Neural crest cell (in vitro differentiated cells): Measurements from ENCODE around the gene ZFC3H1. TPM values are rescaled to one million over a fixed set of nuclear protein-coding genes. Genes with fewer than 3 reads are reported as not detected.
A peak's percentile ranks its signal among the peaks of the same experiment; 100 is the strongest.

Experiments
- DNase-seq: peaks from one replicate; pipeline ENCODE4 v3.0.0; 2021; ENCODE audit warnings: low read depth, mixed read lengths, low spot score
- H3K27ac Mint-ChIP-seq: one replicate; pipeline ENCODE4 v1.8.0; 2021; ENCODE audit warnings: mild to moderate bottlenecking, mixed read lengths; ENCODE audit not compliant: unreplicated experiment
- H3K27me3 Mint-ChIP-seq: 2 replicates; pipeline ENCODE4 v1.8.0; 2021; ENCODE audit warnings: low read depth, mild to moderate bottlenecking, mixed read lengths
- H3K36me3 Mint-ChIP-seq: 2 replicates; pipeline ENCODE4 v1.8.0; 2021; ENCODE audit warnings: low read depth, mild to moderate bottlenecking, mixed read lengths
- H3K4me1 Mint-ChIP-seq: 2 replicates; pipeline ENCODE4 v1.8.0; 2021; ENCODE audit warnings: mixed read lengths
- H3K4me3 Mint-ChIP-seq: one replicate; pipeline ENCODE4 v1.8.0; 2021; ENCODE audit warnings: mild to moderate bottlenecking, mixed read lengths
- H3K9me3 Mint-ChIP-seq: 2 replicates; pipeline ENCODE4 v1.8.0; 2021; ENCODE audit warnings: mixed read lengths
- total RNA-seq: library from RNA; stranded (reverse); gene quantifications from 2 replicates; pipeline ENCODE4 v1.2.1, GENCODE V29; 2021
- TF ChIP-seq, protein P1 (sequence below): fragments of 200-600 bp; sonication (generic); conservative IDR thresholded peaks from 2 replicates; pipeline ENCODE4 v1.5.0; 2021; ENCODE audit warnings: antibody characterized with exemption, mild to moderate bottlenecking

The ZFC3H1 gene
- total RNA-seq, 1 donor from 2014 or later = 40.5 TPM

DNA sequence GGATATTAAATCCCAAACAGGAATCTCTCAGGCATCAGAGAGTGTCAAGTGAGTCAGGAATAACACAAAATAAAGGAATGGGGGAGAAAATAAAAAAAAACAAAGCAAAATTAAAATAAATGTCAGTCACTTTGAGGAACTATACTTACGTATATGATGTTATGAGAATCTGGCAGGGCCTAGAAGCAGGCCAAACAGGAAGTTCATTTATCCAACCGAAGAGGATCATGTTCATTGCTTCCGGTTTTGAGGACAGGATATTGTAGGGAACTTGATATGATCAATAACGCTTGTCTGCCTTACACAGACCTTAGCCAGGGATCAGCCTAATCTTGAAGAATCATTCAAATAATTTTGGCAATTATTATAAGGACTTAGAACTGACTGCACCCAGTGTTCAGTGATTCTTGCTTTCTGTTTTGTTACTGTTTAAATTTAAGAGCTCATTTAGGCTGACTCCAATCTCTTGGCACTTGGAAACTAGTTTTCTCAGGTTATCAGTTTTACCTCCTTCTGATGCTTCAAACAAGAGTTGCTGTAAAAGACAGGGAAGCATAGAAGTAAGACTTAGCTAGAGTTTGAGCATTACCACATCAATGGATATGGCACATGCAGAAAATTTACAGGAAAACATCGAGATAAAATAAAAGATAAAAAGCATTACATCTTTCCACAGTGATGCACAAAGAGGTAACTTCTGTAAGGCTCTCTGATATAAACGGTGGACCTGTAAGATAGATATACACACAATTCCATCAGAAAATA lies 53.4 kb downstream of the ZFC3H1 start:
- Mint-ChIP-seq H3K36me3 (peaks cover 27% of the 10 kb centered on the region), H3K9me3 (no peaks in the 10 kb centered on the region), H3K4me1 (peaks cover 18% of the 10 kb centered on the region), H3K4me3 (no peak overlapping the region), H3K27me3 (no peaks in the 10 kb centered on the region), H3K27ac (peak overlapping the region; percentile 12)
- TF ChIP-seq, protein P1, sequence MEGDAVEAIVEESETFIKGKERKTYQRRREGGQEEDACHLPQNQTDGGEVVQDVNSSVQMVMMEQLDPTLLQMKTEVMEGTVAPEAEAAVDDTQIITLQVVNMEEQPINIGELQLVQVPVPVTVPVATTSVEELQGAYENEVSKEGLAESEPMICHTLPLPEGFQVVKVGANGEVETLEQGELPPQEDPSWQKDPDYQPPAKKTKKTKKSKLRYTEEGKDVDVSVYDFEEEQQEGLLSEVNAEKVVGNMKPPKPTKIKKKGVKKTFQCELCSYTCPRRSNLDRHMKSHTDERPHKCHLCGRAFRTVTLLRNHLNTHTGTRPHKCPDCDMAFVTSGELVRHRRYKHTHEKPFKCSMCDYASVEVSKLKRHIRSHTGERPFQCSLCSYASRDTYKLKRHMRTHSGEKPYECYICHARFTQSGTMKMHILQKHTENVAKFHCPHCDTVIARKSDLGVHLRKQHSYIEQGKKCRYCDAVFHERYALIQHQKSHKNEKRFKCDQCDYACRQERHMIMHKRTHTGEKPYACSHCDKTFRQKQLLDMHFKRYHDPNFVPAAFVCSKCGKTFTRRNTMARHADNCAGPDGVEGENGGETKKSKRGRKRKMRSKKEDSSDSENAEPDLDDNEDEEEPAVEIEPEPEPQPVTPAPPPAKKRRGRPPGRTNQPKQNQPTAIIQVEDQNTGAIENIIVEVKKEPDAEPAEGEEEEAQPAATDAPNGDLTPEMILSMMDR = no peak
- no peak for DNase-seq

DNA sequence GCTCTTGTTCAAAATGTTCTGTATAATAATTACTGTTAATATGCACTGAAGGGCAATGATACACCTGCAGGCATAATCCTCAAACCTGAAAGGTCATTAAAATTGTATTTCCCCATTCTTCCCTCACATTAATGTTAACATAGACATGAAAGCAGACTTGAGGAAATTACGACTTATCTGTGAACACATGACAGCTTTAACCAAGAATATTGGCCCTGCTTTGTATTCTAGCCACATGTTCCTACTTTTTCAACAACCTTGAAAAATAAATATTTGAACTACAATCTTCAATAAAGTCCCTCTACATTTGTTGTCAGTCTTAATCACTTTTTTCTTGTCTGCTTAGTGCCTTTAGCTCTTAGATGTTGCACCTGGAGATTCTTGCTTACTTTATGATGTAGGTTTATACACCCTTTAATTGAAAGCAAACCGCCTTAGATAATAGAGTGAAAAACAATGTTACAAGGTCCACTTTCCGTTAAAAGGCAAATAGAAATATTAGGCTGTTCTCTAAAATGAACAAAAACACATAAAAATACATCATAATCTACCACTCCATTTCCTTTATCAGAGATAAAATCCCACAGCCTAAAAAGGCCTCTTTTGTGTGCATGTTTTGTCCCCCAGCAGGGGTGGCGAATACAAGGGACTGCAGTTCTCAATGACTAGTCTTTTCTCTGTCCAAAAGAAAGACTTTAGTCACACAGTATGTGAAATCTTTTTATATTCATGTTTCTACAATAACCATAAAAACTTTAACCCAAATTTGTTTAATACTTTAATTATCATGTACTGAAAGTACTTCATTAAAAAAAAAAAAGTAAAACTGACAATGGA lies 55.9 kb downstream of the ZFC3H1 start:
- no peaks in the 10 kb centered on the region for H3K27me3 Mint-ChIP-seq
- H3K9me3 Mint-ChIP-seq = no peaks in the 10 kb centered on the region
- peaks cover 23% of the 10 kb centered on the region for H3K36me3 Mint-ChIP-seq
- H3K4me1 Mint-ChIP-seq = peaks cover 23% of the 10 kb centered on the region
- peak overlapping the region; percentile 0 for H3K27ac Mint-ChIP-seq
- no peak for DNase-seq
- TF ChIP-seq, protein P1 = no peak
- no peak overlapping the region for H3K4me3 Mint-ChIP-seq

DNA sequence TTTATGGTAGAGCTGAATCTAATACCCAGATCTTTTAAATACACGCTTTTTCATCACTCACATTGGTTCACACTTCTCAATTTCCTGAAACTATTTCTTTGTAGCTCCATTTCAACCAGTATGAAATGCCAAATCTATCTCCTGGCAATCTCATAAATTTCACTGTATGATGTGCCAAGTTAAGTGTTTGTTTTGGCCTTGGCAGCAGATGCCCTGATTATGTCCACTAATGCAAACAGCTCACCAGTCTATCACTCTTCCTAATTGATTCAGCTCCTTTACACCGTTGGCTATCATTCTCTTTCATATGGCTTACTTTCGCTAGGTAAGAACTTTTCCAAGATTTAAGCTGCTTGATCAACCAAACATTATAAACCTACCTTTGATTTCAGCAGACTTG lies 58.6 kb downstream of the ZFC3H1 start:
- H3K36me3 Mint-ChIP-seq = peaks cover 19% of the 10 kb centered on the region
- H3K4me3 Mint-ChIP-seq = no peak overlapping the region
- H3K4me1 Mint-ChIP-seq = peaks cover 24% of the 10 kb centered on the region
- no peaks in the 10 kb centered on the region for H3K27me3 Mint-ChIP-seq
- TF ChIP-seq, protein P1 = no peak
- DNase-seq = no peak
- no peaks in the 10 kb centered on the region for H3K9me3 Mint-ChIP-seq
- H3K27ac Mint-ChIP-seq = no peak overlapping the region

DNA sequence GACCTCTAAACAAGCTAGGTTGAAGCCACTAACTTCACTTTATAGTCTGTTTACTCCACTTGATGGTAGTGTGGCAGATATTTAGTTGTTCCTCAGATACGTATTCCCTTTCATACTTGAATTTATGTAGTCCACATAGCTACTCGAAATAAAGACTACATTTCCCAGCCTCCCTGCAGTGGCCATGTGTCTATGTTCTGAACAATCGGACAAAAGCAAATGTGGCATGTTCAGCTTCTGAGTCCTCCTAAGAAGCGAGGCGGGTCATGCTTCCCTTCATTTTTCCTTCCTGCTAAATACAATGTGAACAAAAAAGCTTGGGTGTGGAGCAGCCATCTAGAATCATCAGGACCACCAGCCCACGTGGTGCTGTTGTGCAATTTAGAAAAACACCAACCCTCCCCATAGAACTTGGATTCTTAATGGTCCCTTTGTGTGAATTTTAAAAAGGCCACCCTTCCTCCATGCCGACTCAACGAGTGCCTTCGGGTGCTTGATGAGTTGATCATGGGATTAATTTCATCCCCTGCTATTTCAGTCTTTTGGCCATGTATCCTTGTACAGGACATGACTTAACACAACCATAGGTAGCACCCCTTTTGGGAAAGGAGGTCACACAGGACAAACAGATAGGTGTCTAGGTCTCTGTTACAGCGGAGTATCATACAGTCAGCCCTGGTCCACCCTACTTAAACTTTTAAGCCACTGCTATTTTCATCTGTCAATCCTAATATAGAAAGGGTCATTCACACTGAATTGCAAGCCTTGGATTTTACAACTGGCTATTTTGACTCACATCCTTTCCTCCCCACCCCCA lies 60.7 kb downstream of the ZFC3H1 start:
- H3K36me3 Mint-ChIP-seq = peaks cover 13% of the 10 kb centered on the region
- no peak for DNase-seq
- no peaks in the 10 kb centered on the region for H3K9me3 Mint-ChIP-seq
- no peak overlapping the region for H3K27ac Mint-ChIP-seq
- no peak overlapping the region for H3K4me3 Mint-ChIP-seq
- H3K4me1 Mint-ChIP-seq = peaks cover 11% of the 10 kb centered on the region
- TF ChIP-seq, protein P1 = no peak
- no peaks in the 10 kb centered on the region for H3K27me3 Mint-ChIP-seq

DNA sequence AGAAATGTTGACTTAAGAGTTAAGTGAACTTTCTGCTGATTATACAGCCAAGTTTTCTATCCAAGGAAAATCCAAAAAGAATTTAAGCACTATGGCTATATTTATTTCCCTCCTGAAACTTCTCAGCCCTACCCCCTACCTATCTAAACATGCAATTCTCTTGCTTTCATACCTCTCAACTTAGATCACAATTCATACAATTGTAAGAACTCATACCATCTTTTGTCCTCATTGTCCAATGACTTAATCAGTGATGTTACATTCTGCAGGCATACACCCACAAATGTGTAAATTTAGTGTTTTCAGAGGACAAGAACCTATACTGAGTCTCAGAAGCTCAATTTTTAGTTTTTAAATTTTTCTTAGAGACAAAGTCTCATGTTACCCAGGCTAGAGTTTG lies 62.1 kb downstream of the ZFC3H1 start:
- TF ChIP-seq, protein P1 = no peak
- no peak for DNase-seq
- Mint-ChIP-seq H3K27me3 (no peaks in the 10 kb centered on the region), H3K4me3 (no peak overlapping the region), H3K4me1 (peaks cover 6% of the 10 kb centered on the region), H3K27ac (no peak overlapping the region), H3K9me3 (no peaks in the 10 kb centered on the region), H3K36me3 (peaks cover 5% of the 10 kb centered on the region)
